Activated CD4-positive, alpha-beta T cell treated with anti-CD3 and anti-CD28 coated beads, Interleukin-2, amount 50 U/mL, for 4 hours (primary cell): ENCODE results near the gene PTER.

Experiments
- DNase-seq, 2 experiments: peaks; one replicate each; pipeline ENCODE4 v3.0.0-alpha.2; 2020

The PTER gene

DNA sequence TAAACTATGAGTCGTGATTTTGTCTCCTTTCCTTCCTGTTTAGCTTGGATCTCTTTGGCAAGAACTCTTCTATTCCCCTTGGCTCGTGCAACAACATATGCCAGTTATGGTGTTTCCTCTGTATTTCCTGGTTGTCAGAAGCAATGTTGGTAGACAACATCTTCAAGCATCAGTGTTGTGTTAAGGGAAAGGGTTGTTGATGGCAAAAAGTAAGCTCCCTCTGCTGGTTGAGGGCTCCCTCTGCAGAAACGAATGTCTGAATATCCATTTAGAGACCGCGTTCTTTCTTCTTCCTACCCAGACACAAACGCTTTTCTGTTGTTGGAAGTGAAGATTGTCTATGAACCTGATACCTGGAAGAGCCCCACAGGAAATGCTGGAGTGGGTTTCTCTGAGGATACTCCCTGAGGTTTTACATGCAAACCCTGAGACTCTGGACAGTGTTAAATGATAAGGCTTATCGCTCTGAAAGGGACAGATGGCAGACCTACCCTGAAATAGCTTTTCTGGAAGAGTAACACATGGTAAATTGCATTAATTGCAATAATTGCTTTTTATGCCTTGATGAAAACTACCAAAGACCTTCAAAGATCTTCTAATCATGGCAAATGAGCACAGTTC is 108.4 kb downstream of the PTER start:
- no peak for DNase-seq

DNA sequence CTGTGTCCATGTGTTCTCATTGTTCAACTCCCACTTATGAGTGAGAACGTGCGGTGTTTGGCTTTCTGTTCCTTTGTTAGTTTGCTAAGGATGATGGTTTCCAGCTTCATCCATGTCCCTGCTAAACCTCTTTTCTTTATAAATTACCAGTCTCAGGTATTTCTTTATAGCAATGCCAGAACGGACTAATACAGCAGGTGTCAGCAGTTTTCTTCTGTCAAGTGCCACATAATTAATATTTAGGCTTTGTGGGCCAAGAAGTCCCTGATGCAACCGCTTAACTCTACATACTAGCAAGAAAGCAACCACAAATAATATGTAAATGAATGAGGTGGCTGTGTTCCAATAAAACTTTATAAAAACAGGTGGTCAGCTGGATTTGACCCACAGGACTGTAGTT is 111.2 kb downstream of the PTER start:
- DNase-seq, result no peak

- DNase-seq, result no peak
Measured at GRCh38 chr10:16559236-16559773, 122.5 kb downstream of the PTER start.

DNA sequence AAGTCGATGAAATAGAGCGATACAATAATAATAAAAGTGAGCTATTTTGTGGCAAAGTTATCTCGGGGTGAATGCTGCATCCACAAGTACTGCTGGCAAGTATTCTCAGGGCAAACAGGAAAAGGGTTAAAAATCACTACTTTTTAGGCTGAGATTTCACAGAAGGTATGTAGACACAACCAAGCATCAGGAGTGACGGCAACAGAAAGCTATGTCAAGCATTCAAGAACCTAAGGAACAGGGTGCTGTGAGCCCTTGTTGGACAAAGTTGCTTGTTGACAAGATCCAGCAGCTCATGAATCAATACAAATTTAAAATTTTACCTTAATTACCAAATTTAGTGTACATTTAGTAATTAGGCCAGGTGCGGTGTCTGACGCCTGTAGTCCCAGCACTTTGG is 126.1 kb downstream of the PTER start:
- DNase-seq, result no peak
